ENCODE data around the gene MRPL36.
A peak's percentile ranks its signal among the peaks of the same experiment; 100 is the strongest.
"Not testable (repeated sequence)": the region's sequence is repeated elsewhere in the genome, so short reads cannot be mapped to it uniquely, and the experiment has no call there.

MRPL36 gene

DNA sequence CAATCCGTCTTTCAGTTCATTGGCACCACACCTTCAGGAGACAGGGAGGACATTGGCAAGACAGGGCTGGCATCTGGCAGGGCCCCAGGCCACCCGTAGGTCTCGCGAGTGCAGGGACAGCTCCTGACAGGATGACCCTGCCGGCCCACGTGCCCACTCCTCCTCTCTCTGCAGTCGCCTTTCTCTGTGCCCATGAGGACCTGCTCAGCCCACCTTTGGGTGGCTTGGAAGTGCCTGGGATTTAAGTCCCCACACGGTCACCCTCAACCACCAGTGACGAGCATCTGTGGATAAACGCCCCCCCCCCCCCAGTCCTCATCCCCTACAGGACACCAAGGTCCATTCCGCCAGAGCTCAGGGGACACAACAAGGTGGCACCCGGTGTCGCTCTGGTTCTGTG lies 4.1 kb downstream of the MRPL36 start:
- DNase-seq, result no peak

DNA sequence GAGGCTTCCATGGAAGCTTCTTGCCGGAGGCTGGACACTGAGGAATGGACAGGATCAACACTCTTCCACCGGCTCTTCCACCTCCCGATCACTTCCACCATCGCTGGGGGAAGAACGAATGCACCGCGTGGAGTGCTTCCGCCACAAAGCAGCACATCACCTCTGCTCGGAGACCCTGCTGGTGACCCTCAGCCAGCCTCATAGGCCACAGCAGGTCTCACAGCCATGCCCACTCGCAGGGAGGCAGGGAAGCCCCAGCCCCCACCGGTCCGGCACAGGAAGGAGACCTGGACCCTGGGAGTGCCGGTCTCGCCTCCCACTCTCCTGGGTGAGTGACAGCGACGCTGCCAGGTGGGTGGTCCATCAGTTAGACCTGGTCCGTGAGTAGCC lies 4.7 kb downstream of the MRPL36 start:
- DNase-seq, result no peak

DNA sequence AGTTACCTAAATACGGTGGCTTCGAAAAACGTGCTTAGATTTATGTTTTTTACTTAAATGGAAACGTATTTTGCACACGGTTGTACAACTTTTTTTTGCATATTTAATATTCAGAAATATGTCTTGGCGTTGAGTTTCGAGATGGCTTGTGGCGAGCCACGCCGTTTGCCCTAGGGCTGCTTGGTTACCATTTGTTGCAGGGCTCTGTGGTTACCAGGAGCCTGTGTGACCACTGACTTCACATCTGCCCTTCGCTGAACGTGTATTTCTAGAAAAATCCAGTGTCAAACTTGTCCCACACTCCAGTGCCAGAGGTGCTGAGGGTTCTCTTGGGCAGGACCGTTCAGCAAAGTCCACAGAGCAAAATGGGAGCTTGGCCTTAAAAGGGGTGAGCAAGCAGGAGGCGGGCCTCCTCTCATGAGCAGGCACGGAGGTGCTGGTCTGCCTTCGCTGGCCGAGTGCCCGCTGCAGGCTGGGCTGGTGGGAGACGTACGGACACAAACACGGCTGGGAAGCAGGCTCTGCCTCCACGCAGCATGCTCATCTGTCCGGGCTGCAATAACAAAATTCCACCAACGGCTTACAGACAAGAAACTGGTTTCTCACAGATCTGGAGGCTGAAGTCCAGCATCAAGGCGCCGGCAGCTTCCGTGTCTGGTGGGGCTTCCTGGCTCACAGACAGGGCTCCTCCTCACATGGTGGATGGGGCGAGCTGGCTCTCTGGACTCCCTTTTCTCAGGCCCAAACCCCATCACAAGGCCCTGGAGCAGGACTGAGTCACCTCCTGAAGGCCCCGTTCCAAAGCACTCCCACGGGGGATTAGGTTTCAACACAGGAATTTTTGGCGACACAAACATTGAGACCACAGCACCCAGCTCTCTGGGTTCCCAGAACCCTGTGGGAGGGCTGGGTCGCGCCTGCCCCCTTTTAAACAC lies 5.4 kb downstream of the MRPL36 start:
- no peak for DNase-seq

DNA sequence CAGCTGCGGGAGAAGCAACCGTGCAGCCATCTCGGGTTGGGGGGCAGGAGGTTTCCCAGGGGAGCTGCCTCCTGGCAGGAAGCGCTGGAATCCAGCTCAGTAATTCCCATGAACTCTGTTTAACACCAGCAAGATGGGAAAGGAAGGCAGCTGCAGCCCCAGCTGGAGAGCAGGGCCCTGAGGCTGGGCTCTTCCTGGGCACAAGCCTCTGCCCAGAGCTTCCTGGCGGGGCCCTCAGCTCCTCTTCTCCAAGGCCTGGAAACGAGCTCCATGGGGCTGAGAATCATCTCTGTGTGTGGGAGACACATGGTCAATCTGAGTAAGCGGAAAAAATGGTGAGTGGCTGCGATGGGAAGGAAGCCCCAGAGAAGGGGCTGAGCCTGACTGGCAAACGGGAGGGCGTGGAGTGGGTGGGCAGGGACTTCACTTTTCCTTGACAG lies 6.3 kb downstream of the MRPL36 start:
- peak; percentile 37 to 43 for DNase-seq

DNA sequence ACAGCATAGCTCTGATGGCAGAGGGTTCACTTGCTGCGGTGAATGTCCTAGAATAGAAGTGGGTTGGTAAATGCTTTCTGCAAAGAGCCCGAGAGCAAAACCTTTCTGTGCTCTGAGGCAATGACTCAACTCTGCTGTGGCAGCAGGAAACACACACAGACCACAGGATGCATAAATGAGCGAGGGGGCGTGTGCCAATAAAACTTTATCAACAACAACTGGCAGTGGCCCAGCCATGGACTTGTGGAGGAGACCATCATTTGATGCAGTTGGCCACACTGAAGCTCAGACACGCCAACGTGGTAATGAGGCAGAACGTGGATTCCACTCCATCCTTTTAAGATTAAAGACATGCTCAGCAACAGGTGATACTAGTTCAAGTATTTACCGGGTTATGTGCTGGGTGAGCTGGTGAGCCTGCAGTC lies 6.8 kb downstream of the MRPL36 start:
- peak; percentile 64 to 69 for DNase-seq

DNA sequence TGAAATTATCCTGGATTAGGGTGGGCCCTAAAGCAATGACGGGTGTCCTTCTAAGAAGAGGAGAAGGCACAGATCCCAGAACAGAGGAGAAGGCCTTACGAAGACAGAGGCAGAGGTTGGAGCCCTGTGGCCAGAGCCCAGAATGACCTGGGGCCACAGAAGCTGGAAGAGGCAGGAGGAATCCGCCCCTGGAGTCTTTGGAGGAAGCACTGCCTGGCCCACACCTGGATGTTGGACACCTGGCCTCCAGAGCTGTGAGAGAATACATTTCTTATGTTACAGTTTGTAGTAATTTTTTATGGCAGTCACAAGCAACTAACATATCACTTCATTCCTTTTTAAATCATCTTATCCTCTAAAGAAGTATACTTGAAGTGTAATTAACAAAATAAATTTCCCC lies 8.5 kb downstream of the MRPL36 start:
- DNase-seq, result no peak

DNA sequence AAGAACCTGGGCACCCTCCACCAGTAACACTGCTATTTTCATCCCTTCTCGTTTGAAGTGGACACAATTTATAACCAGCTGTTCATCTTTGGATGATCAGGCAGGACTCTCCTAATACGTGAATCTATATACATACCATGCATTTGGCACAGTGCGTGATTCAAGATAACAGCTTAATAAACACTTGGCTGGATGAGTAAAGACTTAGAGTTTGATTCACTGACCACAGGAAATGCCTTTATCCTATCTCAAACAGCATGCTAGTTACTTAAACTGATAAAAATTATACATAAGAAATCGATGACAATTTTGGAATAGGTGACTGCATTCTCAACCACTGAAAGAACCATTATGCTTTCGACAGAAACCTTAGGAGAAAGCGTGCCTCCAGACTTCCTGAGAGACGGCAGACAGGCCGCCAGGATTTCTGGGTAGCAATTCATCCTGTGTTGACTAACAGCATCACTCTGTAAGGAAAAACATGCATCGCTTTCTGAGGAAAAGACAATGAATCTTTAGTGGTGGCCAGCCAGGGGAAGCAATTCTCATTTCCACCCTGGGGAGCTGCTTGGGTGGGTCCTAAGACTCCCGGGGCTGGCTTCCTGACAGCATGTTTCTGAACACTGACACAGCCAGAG lies 9.7 kb downstream of the MRPL36 start:
- DNase-seq, result no peak

DNA sequence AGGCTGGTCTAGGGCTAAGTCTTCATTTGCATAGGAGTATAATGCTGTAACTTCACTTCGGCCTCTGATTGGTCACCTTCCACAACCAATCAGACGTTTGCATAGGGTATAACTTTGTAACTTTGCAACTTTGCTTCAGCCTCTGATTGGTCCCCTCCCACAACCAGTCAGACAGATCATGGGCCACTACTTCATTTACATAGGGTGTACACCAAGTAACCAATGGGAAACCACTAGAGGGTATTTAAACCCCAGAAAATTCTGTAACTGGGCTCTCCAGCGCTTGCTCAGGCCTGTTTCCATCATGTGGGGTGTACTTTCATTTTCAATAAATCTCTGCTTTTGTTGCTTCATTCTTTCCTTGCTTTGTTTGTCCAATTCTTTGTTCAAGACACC lies 10.2 kb downstream of the MRPL36 start:
- DNase-seq, result not testable (repeated sequence)

DNA sequence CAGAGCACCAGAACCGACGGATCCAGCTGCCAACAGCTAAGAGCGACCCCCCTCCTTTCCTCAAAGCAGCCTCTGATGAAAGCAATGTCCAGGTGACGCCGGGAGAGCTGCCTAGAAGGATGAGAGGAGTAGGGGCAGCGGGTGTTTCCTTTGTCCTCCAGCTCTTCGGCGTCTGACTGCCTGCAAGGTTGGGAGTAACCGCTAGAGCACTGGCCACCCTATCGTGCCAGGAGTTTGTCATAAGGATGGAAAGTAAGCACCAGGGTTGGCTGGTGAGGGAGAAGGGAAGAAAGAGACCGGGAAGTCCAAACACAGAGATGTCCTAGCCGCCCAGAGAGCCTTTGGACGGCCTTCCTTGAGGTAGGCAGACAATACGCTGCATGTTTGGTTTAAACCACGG lies 10.8 kb downstream of the MRPL36 start:
- DNase-seq, result no peak

DNA sequence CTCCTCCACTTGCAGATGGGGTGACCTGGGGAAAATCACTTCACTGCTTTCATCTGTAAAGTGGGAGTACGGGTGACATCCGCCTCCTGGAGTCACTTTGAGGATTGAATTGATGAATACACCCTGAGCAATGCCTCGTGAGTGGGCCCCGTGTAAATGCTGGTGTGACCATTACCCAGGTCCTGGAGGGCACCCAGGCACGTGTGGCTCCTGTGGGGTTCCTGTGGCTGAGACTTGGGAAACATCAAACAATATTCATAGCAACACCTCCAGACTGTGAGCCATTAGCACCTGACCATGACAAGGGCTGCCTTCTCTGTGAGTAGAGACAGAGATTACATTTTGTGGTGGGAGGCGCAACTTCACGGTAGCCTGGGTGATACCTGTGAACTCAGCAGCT lies 11.4 kb downstream of the MRPL36 start:
- no peak for DNase-seq

DNA sequence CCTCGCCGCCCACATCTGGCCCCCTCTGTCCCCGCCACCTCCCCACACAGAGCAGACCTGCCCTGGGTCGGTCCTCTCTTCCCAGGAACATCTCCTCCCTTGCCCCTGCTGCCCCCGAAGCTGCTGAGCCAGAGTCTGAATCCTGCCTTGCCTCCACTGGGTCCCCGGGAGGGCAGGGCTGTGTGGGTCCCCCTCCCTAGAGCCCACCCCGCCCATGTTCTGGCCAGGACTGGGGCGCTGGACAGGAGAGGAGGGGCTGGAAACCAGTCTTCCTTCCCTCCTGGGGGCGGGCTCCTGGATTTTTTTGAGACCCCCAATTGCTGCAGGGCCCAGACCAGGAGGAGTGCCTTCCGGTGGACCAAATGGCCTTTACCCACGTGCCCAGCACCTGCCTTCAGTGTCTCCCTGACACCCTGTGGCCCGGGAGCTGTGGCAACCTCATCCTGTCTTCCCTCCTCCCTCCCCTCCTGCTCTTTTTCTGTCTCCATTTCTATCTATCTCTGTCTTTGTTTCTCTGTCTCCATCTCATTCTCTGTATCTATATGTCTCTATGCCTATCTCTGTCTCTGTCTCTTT lies 12.1 kb downstream of the MRPL36 start:
- no peak for DNase-seq

DNA sequence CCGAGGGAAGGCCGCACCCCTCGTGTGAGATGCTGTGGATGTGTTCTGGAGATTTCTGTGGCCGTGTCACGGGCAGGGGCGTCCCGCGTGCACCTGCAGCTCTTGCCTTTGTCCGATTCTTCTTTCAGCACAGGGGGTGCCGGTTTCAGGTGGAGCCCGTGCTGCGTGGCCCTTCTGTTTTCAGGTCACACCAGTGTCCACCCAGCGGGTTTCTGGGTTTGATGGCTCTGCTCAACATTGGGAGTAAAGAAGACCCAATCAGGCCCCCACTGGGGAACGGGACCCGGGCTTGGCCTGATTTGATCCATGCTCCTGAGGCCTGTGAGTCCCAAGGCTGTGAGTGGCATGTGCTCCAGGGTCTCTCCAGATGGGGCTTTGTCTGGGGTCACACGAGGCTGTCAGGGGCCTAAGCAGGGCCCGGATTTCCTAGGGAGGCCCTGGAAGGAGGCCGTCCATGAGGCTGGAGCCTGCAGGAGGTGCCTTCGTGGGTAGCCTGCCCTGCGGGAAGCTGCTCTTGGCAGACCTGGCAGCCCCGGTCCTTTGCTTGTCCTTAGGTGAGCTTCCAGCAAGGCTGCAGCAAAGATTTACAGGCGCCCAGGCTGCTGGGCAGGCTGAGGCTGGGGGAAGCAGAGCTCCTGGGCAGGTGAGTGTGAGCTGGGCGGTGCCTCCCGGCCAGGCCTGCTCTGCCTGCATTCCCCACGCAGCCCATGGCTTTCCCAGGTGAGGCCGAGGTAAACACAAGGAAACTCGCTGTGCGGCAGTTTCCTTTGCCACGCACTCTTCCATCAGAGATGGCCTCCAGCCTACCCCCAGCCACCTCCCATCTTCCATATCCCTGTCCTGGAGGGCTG lies 12.8 kb downstream of the MRPL36 start:
- no peak for DNase-seq

DNA sequence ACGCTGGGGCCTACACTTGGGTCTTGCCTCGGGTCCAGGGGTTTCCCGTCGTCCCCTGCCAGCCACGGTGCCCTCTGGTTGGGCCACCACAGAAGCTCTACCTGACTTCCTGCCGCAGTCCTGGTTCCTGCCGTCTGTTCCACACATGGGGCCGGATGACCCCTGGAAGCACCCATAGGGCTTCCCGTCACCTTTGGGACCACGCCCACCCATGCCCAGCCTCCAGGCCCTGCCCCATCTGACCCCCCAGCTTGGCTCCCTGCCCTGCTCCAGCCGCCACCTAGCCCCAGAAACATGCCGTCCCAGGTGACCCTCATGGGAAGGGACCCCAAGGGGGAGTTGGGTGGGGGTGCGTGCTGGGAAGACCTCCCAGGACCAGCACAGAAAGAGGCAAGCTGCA lies 13.7 kb downstream of the MRPL36 start:
- DNase-seq, result no peak

DNA sequence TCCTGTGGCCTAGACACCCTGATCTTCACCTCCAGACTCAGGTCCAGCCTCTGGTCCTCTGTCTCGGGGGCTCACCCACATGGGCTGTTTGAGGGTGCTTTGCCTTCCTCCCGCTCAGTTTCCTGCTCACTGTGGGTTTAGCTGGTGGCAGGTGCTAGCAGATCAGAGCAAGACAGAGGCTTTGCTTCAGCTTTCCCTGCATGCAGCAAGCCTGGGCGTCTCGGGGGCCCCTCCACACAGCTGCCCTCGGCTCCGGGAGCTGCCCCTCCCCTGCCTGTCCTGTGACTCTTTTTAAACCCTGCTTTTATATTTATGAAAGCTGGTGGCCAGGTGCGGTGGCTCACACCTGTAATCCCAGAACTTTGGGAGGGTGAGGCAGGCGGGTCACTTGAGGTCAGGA lies 14.6 kb downstream of the MRPL36 start:
- DNase-seq, result no peak

DNA sequence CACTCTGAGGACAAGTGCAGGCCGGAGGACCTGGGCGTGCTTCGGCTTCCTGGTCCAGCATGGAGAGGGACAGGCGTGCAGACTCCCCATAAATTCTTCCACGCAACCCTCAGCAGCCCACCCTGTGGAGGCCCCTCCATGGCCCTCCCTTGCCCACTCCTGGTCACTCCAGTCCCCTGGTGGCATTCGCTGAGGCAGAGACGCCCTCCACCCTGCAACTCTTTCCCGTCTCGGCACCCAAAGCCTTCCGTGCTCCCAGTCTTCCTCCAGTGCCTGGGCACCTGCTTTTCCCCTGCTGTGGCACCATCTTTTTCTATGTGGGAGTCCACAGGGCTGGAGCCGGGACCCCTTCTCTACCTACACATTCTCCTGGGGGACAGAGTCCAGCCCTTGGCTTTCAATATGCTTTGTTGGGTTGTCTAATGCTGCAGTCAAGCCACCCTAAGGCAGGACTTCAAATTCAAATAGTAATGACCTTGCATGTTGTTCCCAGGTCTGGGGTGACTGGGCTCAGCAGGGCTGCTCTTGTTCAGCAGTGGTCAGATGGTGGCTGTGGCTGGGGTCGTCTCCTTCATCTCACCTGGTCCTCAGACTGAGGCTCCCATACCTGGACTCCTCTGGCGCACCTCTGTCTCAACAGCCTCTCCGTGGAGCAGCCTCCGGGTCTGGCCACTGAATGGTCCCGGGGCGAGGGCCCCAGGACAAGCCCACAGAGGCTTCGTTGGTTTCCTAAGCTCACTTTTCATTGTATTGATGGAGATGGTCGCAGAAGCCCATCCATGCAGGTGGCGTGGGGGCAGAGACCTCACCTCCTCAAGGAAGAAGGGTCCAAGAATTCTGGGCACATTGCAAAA lies 15.2 kb downstream of the MRPL36 start:
- DNase-seq, result no peak

DNA sequence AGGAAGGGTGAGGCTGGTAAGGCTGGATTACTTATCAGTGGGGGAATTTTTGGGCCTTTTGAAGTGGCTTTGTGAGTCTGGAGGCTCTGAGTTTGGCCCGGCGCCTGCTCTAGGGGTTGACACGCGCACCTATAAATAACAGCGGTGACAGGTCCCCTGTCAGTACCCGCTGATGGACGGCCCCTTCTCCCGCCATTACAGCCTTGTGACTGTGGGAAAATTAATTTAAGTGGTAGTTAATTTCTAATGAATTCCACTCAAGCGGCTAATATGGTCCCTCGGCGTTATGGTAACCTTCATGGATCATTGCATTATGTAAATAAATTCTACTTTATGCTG lies 16.5 kb downstream of the MRPL36 start:
- DNase-seq, result no peak

DNA sequence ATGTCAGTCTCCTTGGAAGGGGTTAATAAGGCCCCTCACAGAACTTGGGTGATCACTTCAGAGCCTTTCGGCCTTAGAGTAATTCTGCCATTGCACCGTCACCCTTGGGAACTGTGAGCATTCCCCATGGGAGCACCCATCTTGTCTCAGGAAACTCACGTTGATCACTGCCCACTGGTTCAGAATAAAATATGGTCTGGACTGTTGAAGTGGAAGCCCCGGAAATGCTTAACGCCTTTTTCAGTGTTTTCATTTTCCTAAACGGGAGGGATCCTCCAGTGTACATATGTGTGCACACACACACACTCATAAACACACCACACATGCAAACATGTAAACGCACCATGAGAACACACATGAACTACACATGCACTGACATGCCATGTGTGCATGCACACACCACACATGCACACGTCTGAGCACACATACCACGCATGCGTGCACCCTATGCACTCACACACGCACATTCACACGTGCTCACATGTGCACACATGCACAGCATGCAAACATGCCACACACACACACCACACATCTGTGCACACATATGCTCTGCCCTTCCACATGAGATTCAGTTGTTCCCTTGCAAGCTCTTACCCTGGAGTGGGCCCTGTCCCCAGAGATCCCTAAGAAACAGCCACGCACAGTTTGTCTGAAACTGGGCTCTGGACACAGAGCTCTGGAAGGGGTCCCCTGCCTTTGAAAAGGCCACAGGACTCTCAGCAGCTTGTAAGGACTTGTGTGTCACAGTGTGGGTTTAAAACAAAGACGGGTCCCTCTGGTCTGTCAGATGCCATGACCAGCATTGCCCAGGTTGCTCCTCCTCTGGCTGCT lies 17.0 kb downstream of the MRPL36 start:
- DNase-seq, result no peak

DNA sequence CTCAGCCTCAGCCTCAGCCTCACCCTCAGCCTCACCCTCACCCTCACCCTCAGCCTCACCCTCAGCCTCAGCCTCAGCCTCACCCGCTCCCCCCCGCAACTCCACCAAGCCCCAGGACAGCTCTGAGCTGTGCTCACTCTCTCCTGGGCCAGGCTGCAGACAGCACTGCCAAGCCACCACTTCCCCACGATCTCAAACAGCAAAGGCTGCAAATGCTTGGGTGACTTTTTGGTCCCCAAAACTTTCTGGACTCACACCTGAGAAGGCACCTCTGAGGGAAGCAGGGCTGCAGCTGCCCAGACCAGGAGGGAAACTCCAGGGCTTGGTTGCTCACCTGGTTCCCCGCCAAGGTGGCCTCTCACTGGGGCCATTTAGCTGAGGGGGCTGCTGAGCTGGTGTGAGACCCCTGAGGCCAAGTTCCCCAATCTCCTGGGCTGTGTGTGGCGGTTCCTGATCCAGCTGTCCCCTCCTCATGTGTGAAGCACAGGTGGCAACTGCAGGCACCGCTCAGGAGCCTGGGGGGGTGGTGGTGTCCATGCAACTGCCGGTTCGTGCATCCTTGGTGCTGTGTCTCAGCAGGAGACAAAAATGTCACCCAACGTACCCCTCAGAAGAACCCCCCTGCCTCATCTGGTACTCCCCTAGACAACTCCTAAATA lies 17.8 kb downstream of the MRPL36 start:
- no peak for DNase-seq

DNA sequence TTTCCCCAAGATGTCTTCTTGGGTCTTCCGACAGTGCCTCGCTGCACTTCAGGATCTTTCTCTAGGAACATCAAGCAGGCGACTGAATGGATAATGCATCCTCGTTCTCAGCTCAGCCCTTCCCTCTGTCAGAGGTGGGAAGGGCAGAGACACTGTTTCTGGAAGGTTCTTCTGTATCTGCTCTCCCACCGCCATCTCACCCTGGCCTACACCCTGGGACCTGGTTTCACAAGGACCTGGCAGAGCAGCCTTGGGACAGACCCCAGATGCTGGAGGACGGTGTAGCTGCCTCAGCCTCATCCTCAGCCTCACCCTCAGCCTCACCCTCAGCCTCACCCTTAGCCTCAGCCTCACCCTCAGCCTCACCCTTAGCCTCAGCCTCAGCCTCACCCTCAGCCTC lies 18.5 kb downstream of the MRPL36 start:
- no peak for DNase-seq

DNA sequence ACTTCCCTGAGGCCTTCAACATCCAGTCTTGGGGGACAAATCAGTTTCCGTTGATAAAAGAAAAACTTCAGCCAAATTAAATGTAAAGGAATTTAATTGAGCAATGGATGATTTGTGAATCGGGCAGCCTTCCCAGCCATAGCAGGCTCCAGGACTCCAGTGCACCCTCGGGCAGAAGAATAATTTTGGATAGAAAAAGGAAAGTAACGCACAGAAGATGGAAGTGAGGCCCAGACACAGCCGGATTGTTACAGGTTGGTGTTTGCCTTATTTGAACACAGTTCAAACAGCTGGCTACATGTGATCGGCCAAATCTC lies 19.1 kb downstream of the MRPL36 start:
- no peak for DNase-seq
